ENCODE measurements around the gene EFCAB11.

DNA sequence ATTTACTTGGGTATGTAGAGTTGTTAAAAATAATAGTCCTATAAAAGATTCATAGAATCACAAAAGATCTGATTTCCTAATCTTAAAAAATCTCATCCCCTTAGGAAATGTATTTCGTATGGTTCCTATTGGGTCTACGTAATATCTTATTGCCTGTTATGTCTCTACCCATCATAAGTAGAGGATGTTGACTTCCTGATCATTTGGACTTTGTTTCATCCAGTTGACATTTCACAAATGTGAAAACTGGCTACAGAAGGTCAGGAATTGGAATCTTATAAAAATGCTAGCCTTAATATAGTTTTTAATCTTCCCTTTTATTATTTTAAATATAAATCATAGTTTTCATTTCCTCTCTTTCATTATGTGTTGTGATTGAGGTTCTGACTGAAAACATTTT is 46.4 kb upstream of the EFCAB11 start:
- TF ChIP-seq, protein P1, sequence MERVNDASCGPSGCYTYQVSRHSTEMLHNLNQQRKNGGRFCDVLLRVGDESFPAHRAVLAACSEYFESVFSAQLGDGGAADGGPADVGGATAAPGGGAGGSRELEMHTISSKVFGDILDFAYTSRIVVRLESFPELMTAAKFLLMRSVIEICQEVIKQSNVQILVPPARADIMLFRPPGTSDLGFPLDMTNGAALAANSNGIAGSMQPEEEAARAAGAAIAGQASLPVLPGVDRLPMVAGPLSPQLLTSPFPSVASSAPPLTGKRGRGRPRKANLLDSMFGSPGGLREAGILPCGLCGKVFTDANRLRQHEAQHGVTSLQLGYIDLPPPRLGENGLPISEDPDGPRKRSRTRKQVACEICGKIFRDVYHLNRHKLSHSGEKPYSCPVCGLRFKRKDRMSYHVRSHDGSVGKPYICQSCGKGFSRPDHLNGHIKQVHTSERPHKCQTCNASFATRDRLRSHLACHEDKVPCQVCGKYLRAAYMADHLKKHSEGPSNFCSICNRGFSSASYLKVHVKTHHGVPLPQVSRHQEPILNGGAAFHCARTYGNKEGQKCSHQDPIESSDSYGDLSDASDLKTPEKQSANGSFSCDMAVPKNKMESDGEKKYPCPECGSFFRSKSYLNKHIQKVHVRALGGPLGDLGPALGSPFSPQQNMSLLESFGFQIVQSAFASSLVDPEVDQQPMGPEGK (CRISPR knock-in tag; IDR thresholded peaks at IDR 0.05; ENCODE audit: borderline replicate concordance), result no peak
- TF ChIP-seq RARB (CRISPR knock-in tag; IDR thresholded peaks at IDR 0.05), result no peak
- no peak for TF ChIP-seq ISL1 (CRISPR knock-in tag; IDR thresholded peaks at IDR 0.05)
- no peak for TF ChIP-seq ZNF70 (CRISPR knock-in tag; IDR thresholded peaks at IDR 0.05)
- TF ChIP-seq CSRNP3 (CRISPR knock-in tag; IDR thresholded peaks at IDR 0.05), result no peak
- TF ChIP-seq ZC3H10 (CRISPR knock-in tag; IDR thresholded peaks at IDR 0.05), result no peak
- TF ChIP-seq, protein P2, sequence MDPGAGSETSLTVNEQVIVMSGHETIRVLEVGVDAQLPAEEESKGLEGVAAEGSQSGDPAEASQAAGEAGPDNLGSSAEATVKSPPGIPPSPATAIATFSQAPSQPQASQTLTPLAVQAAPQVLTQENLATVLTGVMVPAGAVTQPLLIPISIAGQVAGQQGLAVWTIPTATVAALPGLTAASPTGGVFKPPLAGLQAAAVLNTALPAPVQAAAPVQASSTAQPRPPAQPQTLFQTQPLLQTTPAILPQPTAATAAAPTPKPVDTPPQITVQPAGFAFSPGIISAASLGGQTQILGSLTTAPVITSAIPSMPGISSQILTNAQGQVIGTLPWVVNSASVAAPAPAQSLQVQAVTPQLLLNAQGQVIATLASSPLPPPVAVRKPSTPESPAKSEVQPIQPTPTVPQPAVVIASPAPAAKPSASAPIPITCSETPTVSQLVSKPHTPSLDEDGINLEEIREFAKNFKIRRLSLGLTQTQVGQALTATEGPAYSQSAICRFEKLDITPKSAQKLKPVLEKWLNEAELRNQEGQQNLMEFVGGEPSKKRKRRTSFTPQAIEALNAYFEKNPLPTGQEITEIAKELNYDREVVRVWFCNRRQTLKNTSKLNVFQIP (CRISPR knock-in tag; IDR thresholded peaks at IDR 0.05; ENCODE audit: borderline replicate concordance, low read depth), result no peak
